ENCODE measurements around the gene HERPUD1. TPM values are rescaled to one million over a fixed set of nuclear protein-coding genes. Genes with fewer than 3 reads are reported as not detected.
A peak's percentile ranks its signal among the peaks of the same experiment; 100 is the strongest.
"Not testable (repeated sequence)": the region's sequence is repeated elsewhere in the genome, so short reads cannot be mapped to it uniquely, and the experiment has no call there.

The HERPUD1 gene
- polyA plus RNA-seq, 2 of the 4 experiments (the other 2 are of a cell fraction), result 65.8 to 140 TPM

DNA sequence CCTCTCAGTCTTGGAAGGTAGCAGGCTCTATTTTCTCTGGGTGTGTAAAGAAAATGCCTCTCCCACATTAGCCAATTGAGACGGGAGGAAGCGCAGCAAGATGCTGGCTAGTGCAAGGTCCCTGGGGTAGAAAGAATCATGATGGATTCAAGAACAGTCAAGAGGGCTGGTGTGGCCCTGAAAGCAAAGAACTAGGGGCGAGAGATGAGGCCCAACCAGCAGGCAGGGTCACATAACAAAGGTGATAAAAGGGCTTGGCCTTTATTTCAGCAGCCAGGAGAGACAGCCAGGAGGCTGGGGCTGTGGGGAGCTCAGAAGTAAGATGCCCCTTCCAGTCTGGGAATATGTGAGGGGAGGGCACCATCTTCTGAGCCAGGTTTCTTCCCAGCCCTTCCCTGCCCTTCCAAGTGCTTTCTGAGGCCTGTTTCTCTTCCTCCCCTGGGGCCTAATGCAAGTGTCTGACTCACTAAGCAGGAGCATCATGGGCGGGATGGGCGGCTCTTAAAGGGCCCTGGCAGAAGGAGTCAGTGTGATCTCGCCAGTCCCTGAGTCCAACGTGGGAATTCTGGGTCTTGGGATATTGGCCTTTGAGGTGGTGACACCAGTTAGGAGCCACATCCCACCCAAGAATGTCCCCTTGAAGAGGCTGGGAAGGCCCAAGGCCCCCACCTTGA, 53.5 kb downstream of the HERPUD1 start:
- peaks cover 33% of the 10 kb centered on the region for H3K4me1 ChIP-seq
- H3K9me3 ChIP-seq, result no peaks in the 10 kb centered on the region
- FAIRE-seq (no peak), DNase-seq (ENCODE audit: low read depth in 1 of 2, low spot score in 1 of 2) (peak; percentile 75 to 89), ATAC-seq (peak; percentile 75 to 82)
- ChIA-PET POLR2A (interaction anchor here (1.2 kb wide), 1 partner anchor 54 kb away, joined by 3 read pairs; the partner anchor contains the start of gene HERPUD1), CTCF (interaction anchor here (0.9 to 4.8 kb wide), 6 partner anchors 9 to 99 kb away, joined by 3 to 23 read pairs (median 4); no protein-coding TSS in a partner anchor)
- H3K4me3 ChIP-seq, result no peak overlapping the region
- H3K27ac ChIP-seq, result peak overlapping the region; percentile 70 to 87
- 54% methylated on average over 5 of the region's 7 CpGs for WGBS (ENCODE audit: missing lambda C conversion rate)
- no peak for TF ChIP-seq HOXB13 (CRISPR knock-in tag; IDR thresholded peaks at IDR 0.05; ENCODE audit: low read depth)
- no peak for TF ChIP-seq ESRRA (IDR thresholded peaks at IDR 0.05; ENCODE audit: borderline replicate concordance, low read length)
- TF ChIP-seq FOSL2 (IDR thresholded peaks at IDR 0.05), result no peak
- peak; percentile 68 for TF ChIP-seq FOSL2 (CRISPR knock-in tag; IDR thresholded peaks at IDR 0.05)
- TF ChIP-seq MAX (IDR thresholded peaks at IDR 0.05), result peak; percentile 35; the same call in 1 of the 2 replicates
- no peak for TF ChIP-seq EHF (CRISPR knock-in tag; IDR thresholded peaks at IDR 0.05)
- peak overlapping the region; percentile 53 for H3K4me2 ChIP-seq

DNA sequence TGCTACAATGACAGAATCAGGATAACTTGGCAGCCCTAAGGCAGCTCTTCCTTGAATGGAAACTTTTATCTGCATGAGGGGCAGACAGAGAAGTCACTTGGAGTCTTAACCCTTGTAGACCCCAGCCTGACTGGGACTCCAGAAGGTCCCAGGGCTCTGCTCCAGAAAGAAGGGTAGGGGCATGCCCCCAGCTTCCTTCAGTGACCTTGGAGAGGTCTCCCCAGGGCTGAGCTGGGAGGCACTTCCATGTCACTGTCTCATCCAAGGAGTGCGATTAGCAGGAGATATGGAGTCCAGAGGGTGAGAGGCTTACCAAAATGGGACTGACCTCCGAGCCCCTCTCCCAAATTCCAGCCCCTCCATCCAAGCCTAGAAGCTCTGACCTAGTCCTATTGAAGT, 54.0 kb downstream of the HERPUD1 start:
- peak overlapping the region; percentile 53 for H3K4me2 ChIP-seq
- H3K4me1 ChIP-seq, result peaks cover 33% of the 10 kb centered on the region
- TF ChIP-seq POLR2AphosphoS2 (conservative IDR thresholded peaks at IDR 0.05; ENCODE audit: low read length) (no peak), EP300 (IDR thresholded peaks at IDR 0.05) (no peak), MAZ (IDR thresholded peaks at IDR 0.05; ENCODE audit: borderline replicate concordance, low read depth, low read length) (no peak), RFX5 (IDR thresholded peaks at IDR 0.05) (no peak), GATA3 (IDR thresholded peaks at IDR 0.05; ENCODE audit: borderline replicate concordance) (no peak), EHMT2 (IDR thresholded peaks at IDR 0.05; ENCODE audit: low read depth) (no peak), JUN (IDR thresholded peaks at IDR 0.05) (no peak), RNF2 (IDR thresholded peaks at IDR 0.05; ENCODE audit: borderline replicate concordance, low read depth) (no peak), HDAC2 (IDR thresholded peaks at IDR 0.05) (no peak), PBX3 (IDR thresholded peaks at IDR 0.05) (no peak), SMC3 (IDR thresholded peaks at IDR 0.05) (no peak), HOXA7 (CRISPR knock-in tag; IDR thresholded peaks at IDR 0.05) (no peak), CEBPB (IDR thresholded peaks at IDR 0.05) (no peak), HOXB13 (CRISPR knock-in tag; IDR thresholded peaks at IDR 0.05; ENCODE audit: low read depth) (no peak)
- H3K27ac ChIP-seq, result peak overlapping the region; percentile 70 to 87
- ATAC-seq, result peak in 1 of 2 experiments; percentile 4; a peak in 3 of 6 replicates
- DNase-seq (ENCODE audit: low read depth in 1 of 2, low spot score in 1 of 2), result no peak
- CTCF ChIA-PET, result interaction anchor here (0.9 to 4.8 kb wide), 5 partner anchors 10 to 81 kb away, joined by 3 to 23 read pairs (median 3); no protein-coding TSS in a partner anchor
- H3K4me3 ChIP-seq, result no peak overlapping the region
- no peaks in the 10 kb centered on the region for H3K9me3 ChIP-seq
- no peak for FAIRE-seq
- 67% methylated on average over 2 of the region's 2 CpGs for WGBS (ENCODE audit: missing lambda C conversion rate)
- POLR2A ChIA-PET, result no interaction called here

GRCh38 chr16:56986361-56986760, 54.4 kb downstream of the HERPUD1 start:
- H3K4me2 ChIP-seq, result no peak overlapping the region
- ATAC-seq (no peak), DNase-seq (ENCODE audit: low read depth in 1 of 2, low spot score in 1 of 2) (no peak), FAIRE-seq (no peak)
- peak overlapping the region in 1 of 2 experiments; percentile 87; a peak in 5 of 6 replicates for H3K27ac ChIP-seq
- CTCF ChIA-PET, result interaction anchor here (0.9 to 4.8 kb wide), 4 partner anchors 10 to 80 kb away, joined by 3 to 23 read pairs (median 4); no protein-coding TSS in a partner anchor
- WGBS (ENCODE audit: missing lambda C conversion rate), result 67% methylated on average over 1 of the region's 1 CpG
- H3K9me3 ChIP-seq, result no peaks in the 10 kb centered on the region
- POLR2A ChIA-PET, result interaction anchor here (1.0 kb wide), 1 partner anchor 53 kb away, joined by 3 read pairs; no protein-coding TSS in a partner anchor
- H3K4me3 ChIP-seq, result no peak overlapping the region
- TF ChIP-seq ESRRA (IDR thresholded peaks at IDR 0.05; ENCODE audit: borderline replicate concordance, low read length), result no peak
- no peak for TF ChIP-seq GATA3 (IDR thresholded peaks at IDR 0.05; ENCODE audit: borderline replicate concordance)
- no peak for TF ChIP-seq HES2 (IDR thresholded peaks at IDR 0.05)
- TF ChIP-seq FOSL2 (IDR thresholded peaks at IDR 0.05), result no peak
- TF ChIP-seq FOSL2 (CRISPR knock-in tag; IDR thresholded peaks at IDR 0.05), result no peak
- TF ChIP-seq SREBF2 (IDR thresholded peaks at IDR 0.05), result no peak
- no peak for TF ChIP-seq FOXS1 (CRISPR knock-in tag; IDR thresholded peaks at IDR 0.05)
- TF ChIP-seq EP300 (IDR thresholded peaks at IDR 0.05), result no peak
- TF ChIP-seq HOXA7 (CRISPR knock-in tag; IDR thresholded peaks at IDR 0.05), result no peak
- TF ChIP-seq KDM1A (IDR thresholded peaks at IDR 0.05; ENCODE audit: low read depth), result no peak
- TF ChIP-seq TFCP2L1 (CRISPR knock-in tag; IDR thresholded peaks at IDR 0.05), result no peak
- no peak for TF ChIP-seq RAD21 (conservative IDR thresholded peaks at IDR 0.05 in 1 of 2, IDR thresholded peaks at IDR 0.05 in 1 of 2)
- no peak for TF ChIP-seq ZNF302 (CRISPR knock-in tag; IDR thresholded peaks at IDR 0.05)
- no peak for TF ChIP-seq MYC (IDR thresholded peaks at IDR 0.05; ENCODE audit: borderline replicate concordance, low read length)
- TF ChIP-seq ZFP36 (IDR thresholded peaks at IDR 0.05; ENCODE audit: borderline replicate concordance, partially characterized antibody), result no peak
- TF ChIP-seq PHF8 (IDR thresholded peaks at IDR 0.05; ENCODE audit: borderline replicate concordance, low read depth), result no peak
- no peak for TF ChIP-seq MAZ (IDR thresholded peaks at IDR 0.05; ENCODE audit: borderline replicate concordance, low read depth, low read length)
- peaks cover 33% of the 10 kb centered on the region for H3K4me1 ChIP-seq

GRCh38 chr16:56986908-56987307, 55.0 kb downstream of the HERPUD1 start:
- H3K4me1 ChIP-seq, result peaks cover 33% of the 10 kb centered on the region
- not testable (repeated sequence) for H3K4me3 ChIP-seq; H3K4me2 ChIP-seq; ATAC-seq; H3K9me3 ChIP-seq; FAIRE-seq; DNase-seq (ENCODE audit: low read depth in 1 of 2, low spot score in 1 of 2); H3K27ac ChIP-seq
- ChIA-PET POLR2A (interaction anchor here (1.0 kb wide), 1 partner anchor 54 kb away, joined by 3 read pairs; no protein-coding TSS in a partner anchor), CTCF (interaction anchor here (1.1 to 4.8 kb wide), 3 partner anchors 11 to 22 kb away, joined by 3 to 23 read pairs (median 5); no protein-coding TSS in a partner anchor)
- 90% methylated on average over 4 of the region's 4 CpGs for WGBS (ENCODE audit: missing lambda C conversion rate)
